ENCODE data around the gene MDN1. TPM values are rescaled to one million over a fixed set of nuclear protein-coding genes. Genes with fewer than 3 reads are reported as not detected.

Gene MDN1
- polyA plus RNA-seq, 2 of the 4 experiments (the other 2 are of a cell fraction), result 6.4 to 20.5 TPM

DNA sequence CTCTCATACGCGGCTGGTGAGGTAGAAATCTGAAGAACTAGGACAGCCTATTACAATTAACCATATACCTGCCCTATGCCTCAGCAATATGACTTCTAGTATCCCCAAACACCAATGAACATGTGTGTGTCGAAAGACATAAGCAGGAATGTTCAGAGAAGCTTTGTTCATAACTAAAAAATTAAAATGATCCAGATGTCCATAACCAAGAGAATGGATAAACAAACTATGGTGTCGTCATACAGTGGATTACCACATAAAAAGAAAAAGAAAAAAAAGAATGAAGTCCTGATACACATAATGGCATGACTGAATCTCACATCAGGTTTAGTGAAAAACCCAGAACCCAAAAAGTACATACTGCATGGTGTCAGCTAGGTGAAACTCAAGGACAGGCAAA is 73.9 kb downstream of the MDN1 start:
- TF ChIP-seq, protein P1, sequence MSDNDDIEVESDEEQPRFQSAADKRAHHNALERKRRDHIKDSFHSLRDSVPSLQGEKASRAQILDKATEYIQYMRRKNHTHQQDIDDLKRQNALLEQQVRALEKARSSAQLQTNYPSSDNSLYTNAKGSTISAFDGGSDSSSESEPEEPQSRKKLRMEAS (IDR thresholded peaks at IDR 0.05), result no peak
- TF ChIP-seq PHF8 (IDR thresholded peaks at IDR 0.05; ENCODE audit: borderline replicate concordance, low read depth) (no peak), FOSB (CRISPR knock-in tag; IDR thresholded peaks at IDR 0.05) (no peak), CBX2 (IDR thresholded peaks at IDR 0.05; ENCODE audit: borderline replicate concordance, low read depth) (no peak), NFE2L2 (conservative IDR thresholded peaks at IDR 0.05; ENCODE audit: low read length) (no peak), HOXB5 (CRISPR knock-in tag; IDR thresholded peaks at IDR 0.05) (no peak)
- 94% methylated on average over 4 of the region's 4 CpGs for WGBS (ENCODE audit: missing lambda C conversion rate)

DNA sequence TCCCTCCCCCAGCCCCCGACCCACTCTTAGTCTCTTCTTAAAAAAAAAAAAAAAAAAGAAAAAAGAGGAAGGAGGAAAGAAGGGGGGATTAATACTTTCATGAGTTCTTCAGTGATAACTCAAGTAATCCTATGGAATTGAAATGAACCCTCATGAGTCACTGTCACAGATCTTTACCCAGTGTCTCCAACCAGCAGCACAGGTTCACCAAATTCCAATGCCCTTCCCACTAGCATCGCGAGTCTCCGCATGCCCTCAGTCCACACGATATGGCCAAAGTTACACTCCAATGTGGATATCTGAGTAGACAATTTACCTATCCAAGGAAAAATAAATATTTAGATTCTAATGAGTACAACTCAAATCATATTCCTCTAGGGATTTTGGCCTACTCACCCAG is 74.5 kb downstream of the MDN1 start:
- FAIRE-seq (no peak), ATAC-seq (no peak), DNase-seq (ENCODE audit: low read depth in 1 of 2, low spot score in 1 of 2) (no peak)
- 90% methylated on average over 5 of the region's 5 CpGs for WGBS (ENCODE audit: missing lambda C conversion rate)
- no peaks in the 10 kb centered on the region for H3K4me1 ChIP-seq
- ChIA-PET POLR2A (no interaction called here), CTCF (no interaction called here)
- no peaks in the 10 kb centered on the region for H3K9me3 ChIP-seq
- H3K4me3 ChIP-seq, result no peak overlapping the region
- H3K27ac ChIP-seq, result no peak overlapping the region
- H3K4me2 ChIP-seq, result no peak overlapping the region
- no peak for TF ChIP-seq CBX2 (IDR thresholded peaks at IDR 0.05; ENCODE audit: borderline replicate concordance, low read depth)
- TF ChIP-seq, protein P2, sequence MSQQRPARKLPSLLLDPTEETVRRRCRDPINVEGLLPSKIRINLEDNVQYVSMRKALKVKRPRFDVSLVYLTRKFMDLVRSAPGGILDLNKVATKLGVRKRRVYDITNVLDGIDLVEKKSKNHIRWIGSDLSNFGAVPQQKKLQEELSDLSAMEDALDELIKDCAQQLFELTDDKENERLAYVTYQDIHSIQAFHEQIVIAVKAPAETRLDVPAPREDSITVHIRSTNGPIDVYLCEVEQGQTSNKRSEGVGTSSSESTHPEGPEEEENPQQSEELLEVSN (IDR thresholded peaks at IDR 0.05; ENCODE audit: borderline replicate concordance, low read depth), result no peak
- no peak for TF ChIP-seq CBX8 (IDR thresholded peaks at IDR 0.05)
- no peak for TF ChIP-seq MYC (IDR thresholded peaks at IDR 0.05; ENCODE audit: borderline replicate concordance, low read length)
- TF ChIP-seq HOXA7 (CRISPR knock-in tag; IDR thresholded peaks at IDR 0.05), result no peak
- TF ChIP-seq, protein P3, sequence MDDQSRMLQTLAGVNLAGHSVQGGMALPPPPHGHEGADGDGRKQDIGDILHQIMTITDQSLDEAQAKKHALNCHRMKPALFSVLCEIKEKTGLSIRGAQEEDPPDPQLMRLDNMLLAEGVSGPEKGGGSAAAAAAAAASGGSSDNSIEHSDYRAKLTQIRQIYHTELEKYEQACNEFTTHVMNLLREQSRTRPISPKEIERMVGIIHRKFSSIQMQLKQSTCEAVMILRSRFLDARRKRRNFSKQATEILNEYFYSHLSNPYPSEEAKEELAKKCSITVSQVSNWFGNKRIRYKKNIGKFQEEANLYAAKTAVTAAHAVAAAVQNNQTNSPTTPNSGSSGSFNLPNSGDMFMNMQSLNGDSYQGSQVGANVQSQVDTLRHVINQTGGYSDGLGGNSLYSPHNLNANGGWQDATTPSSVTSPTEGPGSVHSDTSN (IDR thresholded peaks at IDR 0.05), result no peak
- no peak for TF ChIP-seq ZNF302 (CRISPR knock-in tag; IDR thresholded peaks at IDR 0.05)
- no peak for TF ChIP-seq JUN (IDR thresholded peaks at IDR 0.05)
- TF ChIP-seq, protein P4, sequence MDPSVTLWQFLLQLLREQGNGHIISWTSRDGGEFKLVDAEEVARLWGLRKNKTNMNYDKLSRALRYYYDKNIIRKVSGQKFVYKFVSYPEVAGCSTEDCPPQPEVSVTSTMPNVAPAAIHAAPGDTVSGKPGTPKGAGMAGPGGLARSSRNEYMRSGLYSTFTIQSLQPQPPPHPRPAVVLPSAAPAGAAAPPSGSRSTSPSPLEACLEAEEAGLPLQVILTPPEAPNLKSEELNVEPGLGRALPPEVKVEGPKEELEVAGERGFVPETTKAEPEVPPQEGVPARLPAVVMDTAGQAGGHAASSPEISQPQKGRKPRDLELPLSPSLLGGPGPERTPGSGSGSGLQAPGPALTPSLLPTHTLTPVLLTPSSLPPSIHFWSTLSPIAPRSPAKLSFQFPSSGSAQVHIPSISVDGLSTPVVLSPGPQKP (IDR thresholded peaks at IDR 0.05; ENCODE audit: low read depth, low read length), result no peak
- TF ChIP-seq HDAC2 (IDR thresholded peaks at IDR 0.05), result no peak
- no peak for TF ChIP-seq RAD21 (conservative IDR thresholded peaks at IDR 0.05 in 1 of 2, IDR thresholded peaks at IDR 0.05 in 1 of 2)
- no peak for TF ChIP-seq HEYL (CRISPR knock-in tag; IDR thresholded peaks at IDR 0.05)
- no peak for TF ChIP-seq FOSB (CRISPR knock-in tag; IDR thresholded peaks at IDR 0.05)
- no peak for TF ChIP-seq JUNB (IDR thresholded peaks at IDR 0.05)
- no peak for TF ChIP-seq EHF (CRISPR knock-in tag; IDR thresholded peaks at IDR 0.05)
- TF ChIP-seq KDM1A (IDR thresholded peaks at IDR 0.05; ENCODE audit: low read depth), result no peak
- TF ChIP-seq KDM5A (IDR thresholded peaks at IDR 0.05), result no peak
- TF ChIP-seq, protein P5, sequence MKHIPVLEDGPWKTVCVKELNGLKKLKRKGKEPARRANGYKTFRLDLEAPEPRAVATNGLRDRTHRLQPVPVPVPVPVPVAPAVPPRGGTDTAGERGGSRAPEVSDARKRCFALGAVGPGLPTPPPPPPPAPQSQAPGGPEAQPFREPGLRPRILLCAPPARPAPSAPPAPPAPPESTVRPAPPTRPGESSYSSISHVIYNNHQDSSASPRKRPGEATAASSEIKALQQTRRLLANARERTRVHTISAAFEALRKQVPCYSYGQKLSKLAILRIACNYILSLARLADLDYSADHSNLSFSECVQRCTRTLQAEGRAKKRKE (CRISPR knock-in tag; IDR thresholded peaks at IDR 0.05; ENCODE audit: low read depth), result no peak

More for the DNA sequence above, 73.9 kb downstream of the MDN1 start:
- Histone ChIP-seq H3K4me2 (no peak overlapping the region), H3K4me3 (no peak overlapping the region), H3K9me3 (no peaks in the 10 kb centered on the region), H3K27ac (no peak overlapping the region), H3K4me1 (no peaks in the 10 kb centered on the region)
- no peak for ATAC-seq
- ChIA-PET POLR2A (no interaction called here), CTCF (no interaction called here)
- no peak for FAIRE-seq
- no peak for DNase-seq (ENCODE audit: low read depth in 1 of 2, low spot score in 1 of 2)

DNA sequence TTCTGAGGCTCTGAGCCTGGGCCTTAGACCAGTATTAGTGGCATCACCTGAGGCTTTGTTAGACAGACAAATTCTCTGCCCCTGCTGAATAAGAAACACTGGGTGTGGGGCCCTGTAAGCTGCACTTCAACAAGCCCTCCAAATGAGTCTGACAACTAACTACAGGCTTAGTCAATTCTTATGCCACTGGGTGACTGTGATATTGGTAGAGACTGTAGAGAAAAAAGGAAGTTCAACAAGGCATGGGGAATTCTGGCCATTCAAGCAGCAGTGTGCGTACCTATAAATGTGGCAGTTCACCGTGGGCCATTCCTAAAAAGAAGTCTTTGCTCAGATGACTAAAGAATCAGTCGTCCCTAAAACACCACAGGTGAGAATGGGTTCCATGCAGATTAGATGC is 82.7 kb downstream of the MDN1 start:
- no peaks in the 10 kb centered on the region for H3K4me1 ChIP-seq
- DNase-seq (ENCODE audit: low read depth in 1 of 2, low spot score in 1 of 2) (no peak), FAIRE-seq (no peak), ATAC-seq (no peak)
- no peak overlapping the region for H3K4me3 ChIP-seq
- H3K9me3 ChIP-seq, result no peaks in the 10 kb centered on the region
- CTCF ChIA-PET, result no interaction called here
- POLR2A ChIA-PET, result no interaction called here
- 82% methylated on average over 3 of the region's 3 CpGs for WGBS (ENCODE audit: missing lambda C conversion rate)
- no peak overlapping the region for H3K4me2 ChIP-seq
- no peak overlapping the region for H3K27ac ChIP-seq
- TF ChIP-seq FOSB (CRISPR knock-in tag; IDR thresholded peaks at IDR 0.05) (no peak), RAD21 (conservative IDR thresholded peaks at IDR 0.05 in 1 of 2, IDR thresholded peaks at IDR 0.05 in 1 of 2) (no peak), GATA3 (IDR thresholded peaks at IDR 0.05; ENCODE audit: borderline replicate concordance) (no peak), KDM1A (IDR thresholded peaks at IDR 0.05; ENCODE audit: low read depth) (no peak), SREBF2 (IDR thresholded peaks at IDR 0.05) (no peak), HEYL (CRISPR knock-in tag; IDR thresholded peaks at IDR 0.05) (no peak), MYC (IDR thresholded peaks at IDR 0.05; ENCODE audit: borderline replicate concordance, low read length) (no peak), PHF8 (IDR thresholded peaks at IDR 0.05; ENCODE audit: borderline replicate concordance, low read depth) (no peak), MAZ (IDR thresholded peaks at IDR 0.05; ENCODE audit: borderline replicate concordance, low read depth, low read length) (no peak), EHF (CRISPR knock-in tag; IDR thresholded peaks at IDR 0.05) (no peak), ESRRA (IDR thresholded peaks at IDR 0.05; ENCODE audit: borderline replicate concordance, low read length) (no peak), ZC3H11A (IDR thresholded peaks at IDR 0.05) (no peak), BHLHE40 (IDR thresholded peaks at IDR 0.05; ENCODE audit: low read depth, low read length) (no peak), HOXB13 (CRISPR knock-in tag; IDR thresholded peaks at IDR 0.05; ENCODE audit: low read depth) (no peak), ZSCAN20 (CRISPR knock-in tag; IDR thresholded peaks at IDR 0.05) (no peak), RARB (CRISPR knock-in tag; IDR thresholded peaks at IDR 0.05) (no peak), ZNF302 (CRISPR knock-in tag; IDR thresholded peaks at IDR 0.05) (no peak)
- TF ChIP-seq, protein P4 (IDR thresholded peaks at IDR 0.05; ENCODE audit: low read depth, low read length), result no peak

Measured in A549 (cell line).